H1 (cell line): ENCODE data around the gene NFIC. TPM values are rescaled to one million over a fixed set of nuclear protein-coding genes. Genes with fewer than 3 reads are reported as not detected.

Source experiments
- CHD1 ChIP-seq: IDR thresholded peaks from 2 replicates; pipeline ENCODE4 v1.6.1; 2012; ENCODE audit warnings: low read depth, low read length, improper control_type of control experiment
- CHD2 ChIP-seq: IDR thresholded peaks from 2 replicates; pipeline ENCODE4 v1.6.1; 2012; ENCODE audit warnings: low read length, improper control_type of control experiment
- KDM5A ChIP-seq: fragments of 200-600 bp; IDR thresholded peaks from 2 replicates; pipeline ENCODE4 v1.7.1; 2012; ENCODE audit warnings: mild to moderate bottlenecking, low read length, inconsistent platforms, mixed read lengths
- PHF8 ChIP-seq: fragments of 200-600 bp; sonication (generic); conservative IDR thresholded peaks from 2 replicates; pipeline ENCODE4 v1.7.1; 2012; ENCODE audit warnings: low read depth, mild to moderate bottlenecking, inconsistent platforms, low read length, moderate library complexity
- RFX5 ChIP-seq: IDR thresholded peaks from 2 replicates; pipeline ENCODE4 v1.6.1; 2011; ENCODE audit warnings: low read depth, low read length, improper control_type of control experiment, borderline replicate concordance
- SIN3A ChIP-seq, 2 experiments: IDR thresholded peaks in 1 of 2; conservative IDR thresholded peaks in 1 of 2; 2 replicates each; pipeline ENCODE4 v1.6.1; 2011 to 2012; ENCODE audit warnings: low read length in 2 of 2, improper control_type of control experiment in 1 of 2, low read depth in 1 of 2, mild to moderate bottlenecking in 1 of 2
- SIRT6 ChIP-seq: IDR thresholded peaks from one replicate; pipeline ENCODE4 v1.7.1; 2012; ENCODE audit warnings: low read length, inconsistent platforms
- SUZ12 ChIP-seq: fragments of 200-600 bp; sonication (generic); IDR thresholded peaks from 2 replicates; pipeline ENCODE4 v1.6.1; 2012; ENCODE audit warnings: mild to moderate bottlenecking, inconsistent platforms, low read length, moderate library complexity, mixed read lengths
- TEAD4 ChIP-seq: IDR thresholded peaks from 2 replicates; pipeline ENCODE4 v1.6.1; 2012; ENCODE audit warnings: low read depth, low read length, inconsistent platforms, mixed read lengths
- polyA plus RNA-seq, 7 experiments: library from polyadenylated mRNA; depleted of rRNA in 3 of 7; stranded (reverse) in 5 of 7; unstranded in 2 of 7; fragments of >200 nt in 5 of 7; fragments of 200-250 nt in 2 of 7; gene quantifications; 1 replicate in 5 of 7; 2 replicates in 1 of 7; 4 replicates in 1 of 7; pipeline versions ENCODE4 v1.2.1 to v1.2.3, GENCODE V29; 2011 to 2013; ENCODE audit warnings: missing spikeins in 2 of 7, mixed read lengths in 2 of 7
- total RNA-seq: library from RNA; stranded (reverse); fragmentation: NEBNext Ultra II Directional; extraction: Animal tissue kit (Norgen Biotek cat#: 25700); gene quantifications from 2 replicates; pipeline ENCODE4 v1.2.1, GENCODE V29; 2021
- TF ChIP-seq, protein P1 (sequence below): fragments of 300-600 bp; sonication (generic); IDR thresholded peaks from 2 replicates; pipeline ENCODE4 v1.7.1; 2012; ENCODE audit warnings: low read length, moderate library complexity, mild to moderate bottlenecking, inconsistent platforms; ENCODE audit not compliant: insufficient replicate concordance

The NFIC gene
- total and polyA plus RNA-seq, 2 of the 8 experiments (the other 6 are each of a cell fraction or from before 2014, with no cell fraction given): 0.56 to 3.2 TPM

DNA sequence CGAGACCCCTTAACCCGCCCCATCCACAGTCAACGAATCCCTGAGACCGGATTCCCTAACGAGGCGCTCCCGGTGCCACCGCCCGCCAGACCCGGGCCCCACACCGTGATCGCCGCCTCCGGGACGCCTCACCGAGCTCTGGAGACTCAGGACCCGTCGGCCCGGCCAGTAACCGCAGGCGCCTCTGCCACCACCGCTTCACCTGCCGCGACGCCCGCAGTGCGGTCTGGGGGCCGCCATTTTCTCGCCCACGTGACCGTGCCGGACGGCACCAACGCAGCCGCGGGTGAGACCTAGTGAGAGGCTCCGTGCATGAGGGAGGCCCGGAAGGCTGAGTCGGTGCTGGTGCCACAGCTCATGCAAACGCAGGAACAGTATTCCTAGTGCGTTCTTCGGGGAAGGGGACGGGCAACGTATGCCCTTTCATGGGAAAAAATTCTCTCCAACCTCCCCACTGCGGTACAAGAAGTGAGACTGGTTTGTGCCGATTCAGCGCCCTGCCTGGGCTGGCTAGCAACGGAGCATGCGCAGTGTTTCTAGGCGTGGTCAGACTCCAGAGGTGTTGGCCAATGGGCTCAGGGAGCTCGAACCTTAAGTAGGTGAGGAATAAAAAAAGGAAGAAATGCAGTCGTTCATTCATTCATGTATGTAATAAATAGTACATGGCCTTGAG, 134.2 kb downstream of the NFIC start, which contains the start of gene DOHH (continued):
- peak; percentile 83 for TF ChIP-seq PHF8
- peak; percentile 93 for TF ChIP-seq KDM5A
- TF ChIP-seq CHD2: peak; percentile 32; the same call in 1 of the 2 replicates
- no peak for TF ChIP-seq SUZ12
- TF ChIP-seq, protein P1, sequence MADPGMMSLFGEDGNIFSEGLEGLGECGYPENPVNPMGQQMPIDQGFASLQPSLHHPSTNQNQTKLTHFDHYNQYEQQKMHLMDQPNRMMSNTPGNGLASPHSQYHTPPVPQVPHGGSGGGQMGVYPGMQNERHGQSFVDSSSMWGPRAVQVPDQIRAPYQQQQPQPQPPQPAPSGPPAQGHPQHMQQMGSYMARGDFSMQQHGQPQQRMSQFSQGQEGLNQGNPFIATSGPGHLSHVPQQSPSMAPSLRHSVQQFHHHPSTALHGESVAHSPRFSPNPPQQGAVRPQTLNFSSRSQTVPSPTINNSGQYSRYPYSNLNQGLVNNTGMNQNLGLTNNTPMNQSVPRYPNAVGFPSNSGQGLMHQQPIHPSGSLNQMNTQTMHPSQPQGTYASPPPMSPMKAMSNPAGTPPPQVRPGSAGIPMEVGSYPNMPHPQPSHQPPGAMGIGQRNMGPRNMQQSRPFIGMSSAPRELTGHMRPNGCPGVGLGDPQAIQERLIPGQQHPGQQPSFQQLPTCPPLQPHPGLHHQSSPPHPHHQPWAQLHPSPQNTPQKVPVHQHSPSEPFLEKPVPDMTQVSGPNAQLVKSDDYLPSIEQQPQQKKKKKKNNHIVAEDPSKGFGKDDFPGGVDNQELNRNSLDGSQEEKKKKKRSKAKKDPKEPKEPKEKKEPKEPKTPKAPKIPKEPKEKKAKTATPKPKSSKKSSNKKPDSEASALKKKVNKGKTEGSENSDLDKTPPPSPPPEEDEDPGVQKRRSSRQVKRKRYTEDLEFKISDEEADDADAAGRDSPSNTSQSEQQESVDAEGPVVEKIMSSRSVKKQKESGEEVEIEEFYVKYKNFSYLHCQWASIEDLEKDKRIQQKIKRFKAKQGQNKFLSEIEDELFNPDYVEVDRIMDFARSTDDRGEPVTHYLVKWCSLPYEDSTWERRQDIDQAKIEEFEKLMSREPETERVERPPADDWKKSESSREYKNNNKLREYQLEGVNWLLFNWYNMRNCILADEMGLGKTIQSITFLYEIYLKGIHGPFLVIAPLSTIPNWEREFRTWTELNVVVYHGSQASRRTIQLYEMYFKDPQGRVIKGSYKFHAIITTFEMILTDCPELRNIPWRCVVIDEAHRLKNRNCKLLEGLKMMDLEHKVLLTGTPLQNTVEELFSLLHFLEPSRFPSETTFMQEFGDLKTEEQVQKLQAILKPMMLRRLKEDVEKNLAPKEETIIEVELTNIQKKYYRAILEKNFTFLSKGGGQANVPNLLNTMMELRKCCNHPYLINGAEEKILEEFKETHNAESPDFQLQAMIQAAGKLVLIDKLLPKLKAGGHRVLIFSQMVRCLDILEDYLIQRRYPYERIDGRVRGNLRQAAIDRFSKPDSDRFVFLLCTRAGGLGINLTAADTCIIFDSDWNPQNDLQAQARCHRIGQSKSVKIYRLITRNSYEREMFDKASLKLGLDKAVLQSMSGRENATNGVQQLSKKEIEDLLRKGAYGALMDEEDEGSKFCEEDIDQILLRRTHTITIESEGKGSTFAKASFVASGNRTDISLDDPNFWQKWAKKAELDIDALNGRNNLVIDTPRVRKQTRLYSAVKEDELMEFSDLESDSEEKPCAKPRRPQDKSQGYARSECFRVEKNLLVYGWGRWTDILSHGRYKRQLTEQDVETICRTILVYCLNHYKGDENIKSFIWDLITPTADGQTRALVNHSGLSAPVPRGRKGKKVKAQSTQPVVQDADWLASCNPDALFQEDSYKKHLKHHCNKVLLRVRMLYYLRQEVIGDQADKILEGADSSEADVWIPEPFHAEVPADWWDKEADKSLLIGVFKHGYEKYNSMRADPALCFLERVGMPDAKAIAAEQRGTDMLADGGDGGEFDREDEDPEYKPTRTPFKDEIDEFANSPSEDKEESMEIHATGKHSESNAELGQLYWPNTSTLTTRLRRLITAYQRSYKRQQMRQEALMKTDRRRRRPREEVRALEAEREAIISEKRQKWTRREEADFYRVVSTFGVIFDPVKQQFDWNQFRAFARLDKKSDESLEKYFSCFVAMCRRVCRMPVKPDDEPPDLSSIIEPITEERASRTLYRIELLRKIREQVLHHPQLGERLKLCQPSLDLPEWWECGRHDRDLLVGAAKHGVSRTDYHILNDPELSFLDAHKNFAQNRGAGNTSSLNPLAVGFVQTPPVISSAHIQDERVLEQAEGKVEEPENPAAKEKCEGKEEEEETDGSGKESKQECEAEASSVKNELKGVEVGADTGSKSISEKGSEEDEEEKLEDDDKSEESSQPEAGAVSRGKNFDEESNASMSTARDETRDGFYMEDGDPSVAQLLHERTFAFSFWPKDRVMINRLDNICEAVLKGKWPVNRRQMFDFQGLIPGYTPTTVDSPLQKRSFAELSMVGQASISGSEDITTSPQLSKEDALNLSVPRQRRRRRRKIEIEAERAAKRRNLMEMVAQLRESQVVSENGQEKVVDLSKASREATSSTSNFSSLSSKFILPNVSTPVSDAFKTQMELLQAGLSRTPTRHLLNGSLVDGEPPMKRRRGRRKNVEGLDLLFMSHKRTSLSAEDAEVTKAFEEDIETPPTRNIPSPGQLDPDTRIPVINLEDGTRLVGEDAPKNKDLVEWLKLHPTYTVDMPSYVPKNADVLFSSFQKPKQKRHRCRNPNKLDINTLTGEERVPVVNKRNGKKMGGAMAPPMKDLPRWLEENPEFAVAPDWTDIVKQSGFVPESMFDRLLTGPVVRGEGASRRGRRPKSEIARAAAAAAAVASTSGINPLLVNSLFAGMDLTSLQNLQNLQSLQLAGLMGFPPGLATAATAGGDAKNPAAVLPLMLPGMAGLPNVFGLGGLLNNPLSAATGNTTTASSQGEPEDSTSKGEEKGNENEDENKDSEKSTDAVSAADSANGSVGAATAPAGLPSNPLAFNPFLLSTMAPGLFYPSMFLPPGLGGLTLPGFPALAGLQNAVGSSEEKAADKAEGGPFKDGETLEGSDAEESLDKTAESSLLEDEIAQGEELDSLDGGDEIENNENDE: no peak
- TF ChIP-seq CHD1: peak; percentile 99
- TF ChIP-seq RFX5: peak; percentile 52; the same call in 1 of the 2 replicates
- TF ChIP-seq SIRT6: no peak
- peak; percentile 13 to 77; a peak in 2 of 4 replicates for TF ChIP-seq SIN3A (conservative IDR thresholded peaks at IDR 0.05 in 1 of 2, IDR thresholded peaks at IDR 0.05 in 1 of 2; ENCODE audit: low read depth in 1 of 2, low read length in 2 of 2)
- TF ChIP-seq TEAD4: peak; percentile 53; the same call in 1 of the 2 replicates
